Measurements from ENCODE around the gene CAMKK2.
"Not testable (repeated sequence)": the region's sequence is repeated elsewhere in the genome, so short reads cannot be mapped to it uniquely, and the experiment has no call there.

The CAMKK2 gene

DNA sequence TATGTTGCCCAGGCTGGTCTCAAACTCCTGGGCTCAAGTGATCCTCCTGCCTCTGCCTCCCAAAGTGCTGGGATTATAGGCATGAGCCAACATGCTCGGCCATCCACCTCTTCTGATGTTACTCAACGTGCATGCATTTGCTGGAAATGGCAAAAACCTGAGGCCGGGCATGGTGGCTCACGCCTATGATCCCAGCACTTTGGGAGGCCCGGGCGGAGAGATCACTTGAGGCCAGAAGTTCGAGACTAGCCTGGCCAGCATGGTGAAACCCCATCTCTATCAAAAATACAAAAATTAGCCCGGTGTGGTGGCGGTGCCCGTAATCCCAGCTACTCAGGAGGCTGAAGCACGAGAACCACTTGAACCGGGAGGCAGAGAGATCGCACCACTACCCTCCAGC, 1.9 kb upstream of the CAMKK2 start:
- not testable (repeated sequence) for DNase-seq (ENCODE audit: low read depth in 2 of 2)

- DNase-seq (ENCODE audit: low read depth in 2 of 2): peak; percentile 34 to 49
These were observed 1.0 kb upstream of the CAMKK2 start for GRCh38 chr12:121297435-121297991.

DNA sequence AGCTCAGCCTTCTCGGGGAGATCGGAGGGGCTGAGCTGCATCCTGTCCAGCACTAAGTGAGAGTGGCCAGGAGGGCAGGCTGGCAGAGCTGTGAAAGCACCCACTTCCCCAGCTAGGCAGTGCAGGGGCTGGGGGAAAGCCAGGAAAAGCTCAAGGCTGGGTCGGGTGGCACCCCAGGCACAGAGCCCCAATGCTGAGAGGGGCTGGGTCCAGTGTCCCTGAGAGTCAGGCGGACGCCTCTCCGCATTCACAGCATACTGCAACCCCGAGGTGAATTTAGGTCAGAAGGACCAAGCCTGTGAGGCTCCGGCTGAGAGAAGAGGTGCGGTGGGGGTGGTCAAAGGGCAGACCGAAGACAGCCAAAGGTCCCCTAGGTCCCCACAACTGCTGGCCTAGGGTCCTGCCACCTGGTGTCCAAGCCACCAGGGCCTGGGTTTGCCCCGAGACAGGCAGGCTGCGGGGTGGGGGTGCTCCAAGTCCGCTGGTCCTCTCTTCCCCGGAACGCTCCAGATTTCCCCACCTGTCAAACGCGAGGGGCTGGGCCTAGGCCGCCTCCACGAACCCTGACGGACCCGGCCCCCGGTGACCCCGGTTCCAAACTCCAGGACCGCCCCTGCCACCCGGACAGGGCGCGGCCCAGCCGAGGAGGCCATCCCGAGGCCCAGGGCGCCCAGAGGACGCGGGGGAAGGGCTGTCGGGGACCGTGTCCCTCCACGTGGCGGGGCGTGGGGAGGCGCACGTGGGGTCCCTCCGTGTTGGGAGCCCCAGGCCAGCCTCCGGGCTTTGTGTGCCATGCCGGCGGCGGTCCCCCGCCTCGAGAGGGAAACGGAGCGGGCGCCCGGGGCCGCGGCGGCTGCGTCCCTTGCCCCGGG, 527 bp downstream of the CAMKK2 start:
- peak in 1 of 2 donors; percentile 20 for DNase-seq (ENCODE audit: low read depth in 2 of 2)

- no peak for DNase-seq (ENCODE audit: low read depth in 2 of 2)
These were observed 1.3 kb downstream of the CAMKK2 start for GRCh38 chr12:121295116-121295745.

GRCh38 chr12:121294151-121294889, 2.2 kb downstream of the CAMKK2 start:
- DNase-seq (ENCODE audit: low read depth in 2 of 2): no peak

GRCh38 chr12:121293603-121294002, 2.9 kb downstream of the CAMKK2 start:
- DNase-seq (ENCODE audit: low read depth in 2 of 2): no peak

DNA sequence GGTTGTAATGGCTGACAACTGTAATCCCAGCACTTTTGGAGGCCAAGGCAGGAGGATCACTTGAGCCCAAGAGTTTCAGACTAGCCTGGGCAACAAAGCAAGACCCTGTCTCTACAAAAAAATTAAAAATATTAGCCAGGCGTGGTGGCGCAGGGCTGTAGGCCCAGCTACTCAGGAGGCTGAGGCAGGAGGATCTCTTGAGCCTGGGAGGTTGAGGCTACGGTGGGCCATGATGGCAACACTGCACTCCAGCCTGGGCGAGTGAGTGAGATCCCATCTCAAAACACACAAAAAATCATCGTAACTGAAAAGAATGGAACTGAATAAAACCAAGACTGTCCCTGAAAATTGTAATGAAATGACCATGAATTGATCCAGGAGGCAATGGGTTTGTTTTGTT, 6.1 kb downstream of the CAMKK2 start:
- DNase-seq (ENCODE audit: low read depth in 2 of 2): no peak

GRCh38 chr12:121289962-121290361, 6.5 kb downstream of the CAMKK2 start:
- no peak for DNase-seq (ENCODE audit: low read depth in 2 of 2)

GRCh38 chr12:121288986-121289385, 7.5 kb downstream of the CAMKK2 start:
- no peak for DNase-seq (ENCODE audit: low read depth in 2 of 2)

DNA sequence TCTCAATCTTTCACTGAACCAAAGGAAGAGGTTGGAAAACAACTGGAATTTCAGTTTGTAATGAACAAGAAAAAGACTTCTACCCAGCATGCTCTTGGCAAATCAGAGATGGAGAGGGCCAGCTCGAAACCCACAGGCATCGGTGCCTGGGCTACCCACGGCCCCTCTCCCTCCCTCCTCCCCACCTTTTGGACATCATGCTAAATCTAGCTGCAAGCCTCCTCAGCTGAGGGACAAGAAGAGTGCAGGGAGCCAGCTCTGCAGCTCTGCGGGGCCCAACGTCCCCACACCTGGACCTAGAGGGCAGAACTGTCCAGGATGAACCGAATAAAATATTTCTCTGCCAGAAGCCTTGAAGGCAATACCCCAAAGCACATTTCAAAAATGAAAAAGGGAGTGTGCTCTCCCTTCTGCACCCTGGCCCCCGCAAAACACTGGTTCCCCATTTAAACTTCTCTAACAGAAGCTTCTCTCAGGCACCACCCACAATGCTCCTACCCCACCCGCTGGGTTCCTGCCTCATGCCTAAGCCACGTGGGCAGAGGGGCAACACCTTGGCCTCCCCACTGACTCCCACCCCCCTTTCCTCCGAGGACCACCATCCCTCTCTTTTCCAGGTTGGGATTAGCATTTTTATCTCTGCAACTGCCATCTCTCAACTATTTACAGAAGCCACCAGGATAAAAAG, 8.2 kb downstream of the CAMKK2 start:
- DNase-seq (ENCODE audit: low read depth in 2 of 2): no peak

DNA sequence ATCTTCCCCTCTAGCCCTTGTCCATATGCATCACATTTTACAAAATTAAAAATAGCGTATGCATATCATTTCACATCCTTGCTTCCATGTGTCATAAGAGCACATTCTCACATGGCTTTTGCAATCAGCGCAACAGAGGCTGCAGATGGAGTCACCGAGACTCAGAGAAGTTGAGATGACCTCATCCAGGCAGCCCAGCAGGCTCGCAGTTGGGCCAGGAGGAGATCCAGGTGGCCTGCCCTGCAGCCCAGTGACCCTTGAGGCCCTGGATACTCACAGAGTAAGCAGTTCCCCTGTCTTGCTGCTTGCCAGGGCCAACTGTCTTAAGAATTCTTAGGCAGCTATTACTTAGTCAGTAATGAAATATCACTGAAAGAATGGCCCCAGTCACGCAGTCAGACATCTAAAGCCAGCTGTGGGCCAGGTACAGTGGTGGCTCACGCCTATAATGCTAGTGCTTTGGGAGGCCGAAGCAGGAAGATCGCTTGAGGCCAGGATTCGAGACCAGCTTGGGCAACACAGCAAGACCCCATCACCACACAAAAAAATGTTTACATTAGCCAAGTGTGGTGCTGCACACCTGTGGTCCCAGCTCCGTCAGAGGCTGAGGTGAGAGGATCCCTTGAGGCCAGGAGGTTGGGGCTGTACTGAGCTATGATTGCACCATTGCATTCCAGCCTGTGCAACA, 9.1 kb downstream of the CAMKK2 start:
- DNase-seq (ENCODE audit: low read depth in 2 of 2): no peak

GRCh38 chr12:121285856-121286255, 10.7 kb downstream of the CAMKK2 start:
- no peak for DNase-seq (ENCODE audit: low read depth in 2 of 2)

GRCh38 chr12:121284551-121285390, 11.7 kb downstream of the CAMKK2 start:
- no peak for DNase-seq (ENCODE audit: low read depth in 2 of 2)

GRCh38 chr12:121283841-121284240, 12.7 kb downstream of the CAMKK2 start:
- no peak for DNase-seq (ENCODE audit: low read depth in 2 of 2)

DNA sequence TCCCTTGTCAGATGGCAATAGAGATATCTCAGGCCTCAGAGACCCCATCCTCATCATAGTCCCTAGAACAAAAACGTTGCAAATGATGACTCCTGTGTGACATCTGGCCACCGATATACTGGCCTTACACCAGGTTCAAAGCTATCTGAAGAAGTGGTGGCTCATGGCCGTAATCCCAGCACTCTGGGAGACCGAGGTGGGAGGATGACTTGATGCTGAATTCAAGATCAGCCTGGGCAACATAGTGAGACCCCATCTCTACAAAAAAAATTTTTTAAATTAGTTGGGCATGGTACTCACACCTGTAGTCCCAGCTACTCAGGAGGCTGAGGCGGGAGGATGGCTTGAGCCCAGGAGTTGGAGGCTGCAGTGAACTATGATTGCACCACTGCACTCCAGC, 13.1 kb downstream of the CAMKK2 start:
- DNase-seq (ENCODE audit: low read depth in 2 of 2): no peak

DNA sequence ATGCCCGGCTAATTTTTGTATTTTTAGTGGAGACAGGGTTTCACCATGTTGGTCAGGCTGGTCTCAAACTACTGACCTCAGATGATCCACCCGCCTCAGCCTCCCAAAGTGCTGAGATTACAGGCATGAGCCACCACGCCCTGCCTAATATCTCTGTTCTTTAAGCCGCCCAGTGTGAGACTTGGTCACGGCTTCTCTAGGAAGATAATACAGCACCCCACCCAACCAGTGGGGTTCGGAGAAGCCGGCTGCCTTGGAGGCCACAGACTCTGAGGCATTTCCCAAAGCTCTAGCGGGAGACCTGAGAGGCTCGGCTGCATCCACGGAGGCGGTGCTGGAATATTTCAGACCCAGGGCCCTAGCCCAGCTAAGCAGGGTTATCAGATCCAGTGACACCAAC, 13.6 kb downstream of the CAMKK2 start:
- DNase-seq (ENCODE audit: low read depth in 2 of 2): not testable (repeated sequence)

- DNase-seq (ENCODE audit: low read depth in 2 of 2): no peak
These were observed 14.3 kb downstream of the CAMKK2 start for GRCh38 chr12:121282072-121282742.

- DNase-seq (ENCODE audit: low read depth in 2 of 2): not testable (repeated sequence)
These were observed 15.4 kb downstream of the CAMKK2 start for GRCh38 chr12:121281116-121281515.

GRCh38 chr12:121280531-121280930, 16.0 kb downstream of the CAMKK2 start:
- DNase-seq (ENCODE audit: low read depth in 2 of 2): not testable (repeated sequence)

All from stimulated activated CD8-positive, alpha-beta memory T cell treated with anti-CD3 and anti-CD28 coated beads, Interleukin-2, amount 100 ng/mL, for 48 hours (primary cell).